ENCODE results near the gene FBXO10.

Gene FBXO10

DNA sequence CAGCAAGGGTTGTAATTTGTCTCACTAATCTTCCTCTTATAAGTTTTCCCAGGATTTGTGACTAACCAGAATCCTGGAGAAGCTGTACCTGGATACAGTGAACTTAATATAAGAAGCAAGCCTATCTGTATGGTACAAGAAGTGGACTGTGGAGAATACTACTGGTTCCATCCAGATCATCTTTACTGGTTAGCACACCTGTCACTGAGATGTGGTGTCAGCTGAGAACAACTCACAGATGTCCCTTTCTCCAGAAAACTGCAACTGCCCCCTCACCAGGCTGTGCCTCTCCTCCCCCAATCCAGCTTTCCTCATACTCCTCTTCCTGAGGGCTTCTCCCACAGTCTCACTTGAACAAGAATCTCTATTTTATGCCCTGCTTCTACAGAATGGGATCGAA, 4.9 kb downstream of the FBXO10 start:
- DNase-seq (ENCODE audit: low spot score), result no peak
- TF ChIP-seq, protein P1, sequence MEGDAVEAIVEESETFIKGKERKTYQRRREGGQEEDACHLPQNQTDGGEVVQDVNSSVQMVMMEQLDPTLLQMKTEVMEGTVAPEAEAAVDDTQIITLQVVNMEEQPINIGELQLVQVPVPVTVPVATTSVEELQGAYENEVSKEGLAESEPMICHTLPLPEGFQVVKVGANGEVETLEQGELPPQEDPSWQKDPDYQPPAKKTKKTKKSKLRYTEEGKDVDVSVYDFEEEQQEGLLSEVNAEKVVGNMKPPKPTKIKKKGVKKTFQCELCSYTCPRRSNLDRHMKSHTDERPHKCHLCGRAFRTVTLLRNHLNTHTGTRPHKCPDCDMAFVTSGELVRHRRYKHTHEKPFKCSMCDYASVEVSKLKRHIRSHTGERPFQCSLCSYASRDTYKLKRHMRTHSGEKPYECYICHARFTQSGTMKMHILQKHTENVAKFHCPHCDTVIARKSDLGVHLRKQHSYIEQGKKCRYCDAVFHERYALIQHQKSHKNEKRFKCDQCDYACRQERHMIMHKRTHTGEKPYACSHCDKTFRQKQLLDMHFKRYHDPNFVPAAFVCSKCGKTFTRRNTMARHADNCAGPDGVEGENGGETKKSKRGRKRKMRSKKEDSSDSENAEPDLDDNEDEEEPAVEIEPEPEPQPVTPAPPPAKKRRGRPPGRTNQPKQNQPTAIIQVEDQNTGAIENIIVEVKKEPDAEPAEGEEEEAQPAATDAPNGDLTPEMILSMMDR (IDR thresholded peaks at IDR 0.05; ENCODE audit: extremely low read depth, missing control alignments), result no peak

- peak; percentile 36 for DNase-seq (ENCODE audit: low spot score)
- TF ChIP-seq, protein P1 (IDR thresholded peaks at IDR 0.05; ENCODE audit: extremely low read depth, missing control alignments), result no peak
Observed at GRCh38 chr9:37566716-37567115, 9.5 kb downstream of the FBXO10 start.

DNA sequence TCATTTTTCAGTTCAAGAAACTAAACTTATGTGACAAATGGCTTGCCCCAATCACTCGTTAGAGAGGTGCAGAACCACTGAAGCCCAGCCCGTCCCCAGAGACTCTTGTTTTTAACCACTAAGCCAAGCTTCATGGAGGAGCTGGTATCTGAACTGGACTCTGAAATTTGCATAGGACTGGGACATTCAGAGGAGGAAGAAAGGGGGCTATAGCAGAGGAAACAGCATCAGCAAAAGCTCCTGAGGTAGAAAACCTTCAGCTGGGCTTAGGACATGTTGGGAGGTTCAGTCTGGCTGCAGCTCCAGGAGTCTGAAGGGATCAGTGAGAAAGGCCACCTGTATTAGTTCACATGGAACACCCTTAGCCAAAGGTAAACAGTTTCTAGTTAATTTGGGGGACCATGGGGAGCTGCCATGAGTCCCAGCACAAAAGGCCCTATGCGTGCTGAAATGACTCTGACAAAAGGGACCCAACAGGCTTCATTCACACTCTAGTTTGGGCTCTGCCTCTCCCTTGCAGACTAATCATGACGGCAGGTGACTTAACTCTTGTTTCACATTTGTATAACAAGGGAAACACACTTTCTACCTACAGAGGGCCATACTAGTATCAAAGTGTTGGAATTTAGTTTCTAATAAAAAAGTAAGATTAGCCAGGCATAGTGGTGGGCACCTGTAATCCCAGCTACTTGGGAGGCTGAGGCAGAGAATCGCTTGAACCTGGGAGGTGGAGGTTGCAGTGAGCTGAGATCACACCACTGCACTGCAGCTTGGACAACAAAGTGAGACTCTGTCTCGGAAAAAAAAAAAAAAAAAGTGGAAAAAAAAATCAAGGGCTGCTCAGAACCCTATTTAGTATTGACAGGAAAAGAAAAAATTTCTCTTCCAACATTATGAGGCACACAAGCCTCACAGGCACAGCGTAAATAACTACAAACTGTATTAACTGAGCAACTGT, 10.2 kb downstream of the FBXO10 start:
- TF ChIP-seq, protein P1 (IDR thresholded peaks at IDR 0.05; ENCODE audit: extremely low read depth, missing control alignments), result no peak
- DNase-seq (ENCODE audit: low spot score), result peak; percentile 61

- no peak for DNase-seq (ENCODE audit: low spot score)
- TF ChIP-seq, protein P1 (IDR thresholded peaks at IDR 0.05; ENCODE audit: extremely low read depth, missing control alignments), result no peak
Observed at GRCh38 chr9:37564916-37565315, 11.3 kb downstream of the FBXO10 start.

- TF ChIP-seq, protein P1 (IDR thresholded peaks at IDR 0.05; ENCODE audit: extremely low read depth, missing control alignments), result no peak
- no peak for DNase-seq (ENCODE audit: low spot score)
Observed at GRCh38 chr9:37563806-37564513, 12.2 kb downstream of the FBXO10 start.

DNA sequence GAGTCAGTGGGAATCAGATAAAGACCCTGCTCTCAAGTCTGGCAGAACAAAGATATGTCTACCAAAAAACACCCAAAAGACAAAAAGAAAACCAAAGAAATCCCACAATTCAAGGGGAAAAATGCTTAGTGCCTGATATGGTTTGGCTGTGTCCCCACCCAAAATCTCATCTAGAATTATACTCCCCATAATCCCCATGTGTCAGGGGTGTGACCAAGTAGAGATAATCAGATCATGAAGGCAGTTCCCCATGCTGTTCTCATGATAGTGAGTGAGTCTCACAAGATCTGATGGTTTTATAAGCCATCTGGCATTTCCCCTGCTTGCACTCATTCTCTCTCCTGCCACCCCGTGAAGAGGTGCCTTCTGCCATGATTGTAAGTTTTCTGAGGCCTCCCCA, 13.4 kb downstream of the FBXO10 start:
- no peak for DNase-seq (ENCODE audit: low spot score)
- TF ChIP-seq, protein P1 (IDR thresholded peaks at IDR 0.05; ENCODE audit: extremely low read depth, missing control alignments), result no peak

DNA sequence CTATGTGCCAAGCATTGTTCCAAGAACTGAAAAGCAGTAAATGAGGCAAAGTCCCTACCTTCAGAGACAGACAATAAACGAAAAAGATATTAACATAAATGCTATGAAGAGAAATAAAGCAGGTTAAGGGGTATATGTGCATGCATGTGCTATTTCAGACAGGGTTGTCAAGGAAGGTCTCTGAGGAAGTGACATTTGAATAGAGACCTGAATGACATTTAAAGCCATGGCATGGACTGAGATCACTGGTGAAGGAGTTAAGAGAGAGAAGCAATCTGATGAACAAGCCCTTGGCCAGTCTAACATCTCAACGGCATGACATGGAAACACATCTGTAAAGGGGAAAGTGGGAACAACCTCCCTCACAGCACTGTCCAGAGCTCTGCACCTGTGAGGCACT, 14.5 kb downstream of the FBXO10 start:
- TF ChIP-seq, protein P1 (IDR thresholded peaks at IDR 0.05; ENCODE audit: extremely low read depth, missing control alignments), result no peak
- DNase-seq (ENCODE audit: low spot score), result no peak
